ENCODE data around the gene CDKN2D. TPM values are rescaled to one million over a fixed set of nuclear protein-coding genes. Genes with fewer than 3 reads are reported as not detected.

CDKN2D gene
- total RNA-seq, 2 experiments from 2014 or later, result 62.1 to 67.1 TPM

DNA sequence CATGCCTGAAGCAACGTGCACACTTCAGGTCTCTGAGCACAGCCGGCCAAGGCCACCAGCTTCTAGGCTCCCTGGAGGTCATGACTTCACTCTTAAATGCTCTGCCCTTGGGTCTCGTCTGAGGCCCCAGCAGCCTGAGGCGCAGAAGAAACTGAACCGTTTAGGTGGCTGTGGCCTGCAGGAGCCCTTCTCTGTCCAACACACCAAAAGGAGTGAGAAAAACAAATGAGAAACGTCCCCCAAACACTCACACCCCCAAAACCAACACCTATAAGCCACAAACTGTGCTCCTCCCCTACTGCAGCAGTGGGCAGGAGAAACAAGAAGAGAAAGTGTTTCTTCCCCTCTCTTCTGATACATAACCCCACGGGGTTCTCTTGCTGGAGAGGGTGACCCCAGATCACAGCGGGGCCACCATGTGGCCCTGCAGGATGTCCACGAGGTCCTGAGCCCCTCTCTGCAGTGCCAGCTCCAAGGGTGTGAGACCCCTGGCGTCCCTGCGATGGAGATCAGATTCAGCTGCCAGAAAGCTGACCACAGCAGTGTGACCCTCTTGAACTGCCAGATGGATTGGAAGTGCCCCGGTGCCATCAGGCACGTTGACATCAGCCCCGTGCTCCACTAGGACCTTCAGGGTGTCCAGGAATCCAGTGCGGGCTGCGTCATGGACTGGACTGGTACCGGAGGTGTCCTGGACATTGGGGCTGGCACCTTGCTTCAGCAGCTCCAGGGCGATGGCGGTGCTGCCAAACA is 1.9 kb downstream of the CDKN2D start:
- Mint-ChIP-seq H3K36me3 (ENCODE audit: low read depth) (peaks cover 32% of the 10 kb centered on the region), H3K4me1 (ENCODE audit: low read depth) (peaks cover 30% of the 10 kb centered on the region), H3K27ac (peak overlapping the region; percentile 92), H3K27me3 (no peaks in the 10 kb centered on the region), H3K4me3 (peak overlapping the region; percentile 86), H3K9me3 (no peaks in the 10 kb centered on the region)
- DNase-seq (peak; percentile 87), ATAC-seq (peak; percentile 21)
- no peak for TF ChIP-seq CTCF (IDR thresholded peaks at IDR 0.05)
- intact Hi-C loops (cut with micrococcal nuclease), result loop anchor here (5.0 kb wide), 1 partner anchor 60 kb away; no protein-coding TSS in a partner anchor
- ChIA-PET CTCF (interaction anchor here (0.8 to 9.2 kb wide), 11 partner anchors 11 to 297 kb away, joined by 3 to 71 read pairs (median 4); partner anchors contain the start of gene QTRT1), POLR2A (interaction anchor here (0.7 to 10.6 kb wide), 20 partner anchors 8 to 296 kb away, joined by 3 to 104 read pairs (median 4); partner anchors contain the start of genes ICAM1, KEAP1, QTRT1 and S1PR5)

GRCh38 chr19:10566408-10566657 is 2.4 kb downstream of the CDKN2D start:
- no peaks in the 10 kb centered on the region for H3K9me3 Mint-ChIP-seq
- POLR2A ChIA-PET, result interaction anchor here (0.8 to 10.6 kb wide), 14 partner anchors 12 to 296 kb away, joined by 3 to 104 read pairs (median 4); partner anchors contain the start of genes ICAM1 and TMED1
- H3K36me3 Mint-ChIP-seq (ENCODE audit: low read depth), result peaks cover 36% of the 10 kb centered on the region
- peak overlapping the region; percentile 92 for H3K27ac Mint-ChIP-seq
- peak overlapping the region; percentile 86 for H3K4me3 Mint-ChIP-seq
- peaks cover 34% of the 10 kb centered on the region for H3K4me1 Mint-ChIP-seq (ENCODE audit: low read depth)
- CTCF ChIA-PET, result interaction anchor here (0.7 to 9.2 kb wide), 8 partner anchors 14 to 297 kb away, joined by 3 to 71 read pairs (median 4); partner anchors contain the start of gene QTRT1
- TF ChIP-seq CTCF (IDR thresholded peaks at IDR 0.05), result no peak
- ATAC-seq (no peak), DNase-seq (no peak)
- no peaks in the 10 kb centered on the region for H3K27me3 Mint-ChIP-seq
- intact Hi-C loops (cut with micrococcal nuclease), result loop anchor here (5.0 kb wide), 1 partner anchor 59 kb away; no protein-coding TSS in a partner anchor

DNA sequence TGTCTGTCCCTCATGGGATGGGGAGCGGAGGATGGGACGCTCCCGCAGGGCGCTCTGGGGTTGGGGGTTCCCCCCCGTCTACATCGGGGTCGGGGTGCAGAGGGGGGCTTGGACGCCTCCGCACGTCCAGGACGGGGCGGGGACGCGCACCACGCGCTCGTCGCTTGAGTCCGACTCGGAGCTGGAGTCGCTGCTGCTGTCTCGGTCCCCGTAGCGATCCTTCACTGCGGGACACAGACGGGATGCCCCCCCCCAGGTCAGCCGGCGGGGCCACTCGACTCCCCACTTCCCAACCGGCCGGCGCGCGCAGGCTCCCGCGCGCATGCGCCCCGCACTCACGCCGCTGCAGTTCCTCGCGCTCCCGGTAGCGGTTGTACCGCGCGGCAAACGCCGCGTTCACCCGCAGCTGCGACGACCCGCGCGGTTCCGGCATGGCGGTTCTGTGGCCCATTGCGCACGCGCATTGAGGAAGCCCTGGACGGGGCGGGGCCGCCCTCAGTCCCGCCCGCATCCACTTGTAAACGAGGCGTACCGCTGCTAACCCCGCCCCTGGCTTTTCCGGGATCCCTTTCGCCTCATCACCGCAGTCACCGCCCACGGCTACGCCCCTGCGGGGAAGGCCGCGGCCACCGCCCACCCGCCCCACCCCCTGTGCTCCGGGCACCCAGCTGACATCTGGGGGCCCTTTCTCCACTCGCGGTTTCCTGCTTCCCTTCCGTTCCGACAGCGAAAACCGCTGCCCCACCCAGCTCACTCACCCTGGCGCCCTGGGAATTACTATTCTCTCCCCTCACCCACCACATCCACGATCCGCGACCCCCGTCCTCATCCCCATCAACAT is 3.0 kb downstream of the CDKN2D start, which contains the start of gene KRI1:
TSS of gene KRI1 (minus strand) at position 444 of the 841 bp plus-strand sequence. CDS start at position 433, 11 bp downstream.
- Mint-ChIP-seq H3K9me3 (no peaks in the 10 kb centered on the region), H3K27ac (peak within 1 kb of the TSS; percentile 92), H3K4me3 (peak within 1 kb of the TSS; percentile 86), H3K27me3 (no peaks in the 10 kb centered on the region), H3K4me1 (ENCODE audit: low read depth) (peaks cover 37% of the 10 kb centered on the region), H3K36me3 (ENCODE audit: low read depth) (peaks cover 41% of the 10 kb centered on the region)
- CTCF ChIA-PET, result interaction anchor here (0.7 to 9.2 kb wide), 9 partner anchors 11 to 296 kb away, joined by 3 to 71 read pairs (median 5); partner anchors contain the start of gene QTRT1
- peak; percentile 33 for TF ChIP-seq CTCF (IDR thresholded peaks at IDR 0.05)
- ATAC-seq, result peak; percentile 43
- intact Hi-C loops (cut with micrococcal nuclease), result loop anchor here (5.0 kb wide), 1 partner anchor 58 kb away; no protein-coding TSS in a partner anchor
- POLR2A ChIA-PET, result interaction anchor here (0.8 to 10.6 kb wide), 11 partner anchors 12 to 295 kb away, joined by 3 to 104 read pairs (median 4); partner anchors contain the start of genes ICAM1 and TMED1
- peak; percentile 99 for DNase-seq

DNA sequence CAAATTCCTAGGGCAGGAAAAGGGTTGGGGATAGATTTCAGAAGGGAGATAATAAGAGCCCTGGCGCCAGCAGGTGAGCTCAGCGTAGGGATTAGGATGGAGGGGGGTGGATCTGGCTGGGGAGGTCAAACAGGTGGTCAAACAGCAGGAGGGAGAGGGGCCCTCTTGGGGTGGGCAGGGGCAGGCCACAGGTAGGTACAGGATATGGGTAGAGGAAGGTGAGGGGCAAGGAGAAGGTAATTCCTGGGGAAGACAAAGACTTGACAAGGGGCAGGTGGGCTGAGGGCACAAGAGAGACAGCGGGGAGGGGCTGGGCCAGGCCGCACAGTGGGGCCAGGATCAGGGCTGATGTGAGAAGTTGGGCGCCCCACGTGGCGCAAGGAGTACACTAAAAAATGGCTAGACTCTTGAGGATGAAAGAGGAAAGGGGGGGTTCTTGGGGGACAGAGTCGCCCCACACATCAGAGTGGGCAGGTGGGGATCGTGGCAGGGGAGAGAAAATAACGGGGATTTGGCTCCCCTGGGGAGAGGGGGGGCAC is 3.7 kb downstream of the CDKN2D start:
- ATAC-seq (no peak), DNase-seq (peak; percentile 80)
- H3K9me3 Mint-ChIP-seq, result no peaks in the 10 kb centered on the region
- H3K27me3 Mint-ChIP-seq, result no peaks in the 10 kb centered on the region
- POLR2A ChIA-PET, result interaction anchor here (1.3 to 10.6 kb wide), 3 partner anchors 11 to 295 kb away, joined by 4 to 104 read pairs (median 6); partner anchors contain the start of gene ICAM1
- CTCF ChIA-PET, result interaction anchor here (2.6 to 5.4 kb wide), 2 partner anchors 10 to 16 kb away, joined by 8 to 25 read pairs; no protein-coding TSS in a partner anchor
- TF ChIP-seq CTCF (IDR thresholded peaks at IDR 0.05), result peak; percentile 24
- H3K4me1 Mint-ChIP-seq (ENCODE audit: low read depth), result peaks cover 38% of the 10 kb centered on the region
- intact Hi-C loops (cut with micrococcal nuclease), result loop anchor here (5.0 kb wide), 1 partner anchor 58 kb away; no protein-coding TSS in a partner anchor
- H3K4me3 Mint-ChIP-seq, result peak overlapping the region; percentile 86
- H3K36me3 Mint-ChIP-seq (ENCODE audit: low read depth), result peaks cover 48% of the 10 kb centered on the region
- H3K27ac Mint-ChIP-seq, result peak overlapping the region; percentile 92
